HG02678 (cell line): ENCODE results near the gene KBTBD4.
"Not testable (repeated sequence)": the region's sequence is repeated elsewhere in the genome, so short reads cannot be mapped to it uniquely, and the experiment has no call there.

ENCODE experiments used
- ATAC-seq: cut with Tn5 transposase; IDR thresholded peaks from one replicate; pipeline ENCODE4 v1.9.1; 2021; ENCODE audit warnings: mild to moderate bottlenecking, moderate library complexity; ENCODE audit not compliant: unreplicated experiment

KBTBD4 gene

DNA sequence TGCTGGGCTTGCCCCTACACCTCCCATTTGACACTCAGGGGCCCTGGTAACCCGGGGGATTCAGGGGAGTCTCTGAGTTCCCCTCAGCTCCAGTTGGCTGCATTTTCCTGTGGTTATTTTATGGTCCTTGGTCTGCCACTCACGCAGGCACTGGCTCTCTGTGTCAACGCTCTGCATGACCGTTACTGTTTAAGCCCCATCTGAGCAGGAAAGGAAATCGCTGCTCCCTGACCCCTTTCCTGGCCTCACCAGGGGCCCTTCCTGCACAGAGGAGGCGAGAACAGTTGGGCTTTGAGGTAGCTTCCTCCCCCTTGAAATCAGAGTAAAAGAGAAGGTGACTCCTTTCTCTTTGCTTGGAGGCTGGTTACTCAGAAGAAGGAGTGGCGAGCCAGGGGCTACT, 13.0 kb upstream of the KBTBD4 start:
- ATAC-seq: no peak

DNA sequence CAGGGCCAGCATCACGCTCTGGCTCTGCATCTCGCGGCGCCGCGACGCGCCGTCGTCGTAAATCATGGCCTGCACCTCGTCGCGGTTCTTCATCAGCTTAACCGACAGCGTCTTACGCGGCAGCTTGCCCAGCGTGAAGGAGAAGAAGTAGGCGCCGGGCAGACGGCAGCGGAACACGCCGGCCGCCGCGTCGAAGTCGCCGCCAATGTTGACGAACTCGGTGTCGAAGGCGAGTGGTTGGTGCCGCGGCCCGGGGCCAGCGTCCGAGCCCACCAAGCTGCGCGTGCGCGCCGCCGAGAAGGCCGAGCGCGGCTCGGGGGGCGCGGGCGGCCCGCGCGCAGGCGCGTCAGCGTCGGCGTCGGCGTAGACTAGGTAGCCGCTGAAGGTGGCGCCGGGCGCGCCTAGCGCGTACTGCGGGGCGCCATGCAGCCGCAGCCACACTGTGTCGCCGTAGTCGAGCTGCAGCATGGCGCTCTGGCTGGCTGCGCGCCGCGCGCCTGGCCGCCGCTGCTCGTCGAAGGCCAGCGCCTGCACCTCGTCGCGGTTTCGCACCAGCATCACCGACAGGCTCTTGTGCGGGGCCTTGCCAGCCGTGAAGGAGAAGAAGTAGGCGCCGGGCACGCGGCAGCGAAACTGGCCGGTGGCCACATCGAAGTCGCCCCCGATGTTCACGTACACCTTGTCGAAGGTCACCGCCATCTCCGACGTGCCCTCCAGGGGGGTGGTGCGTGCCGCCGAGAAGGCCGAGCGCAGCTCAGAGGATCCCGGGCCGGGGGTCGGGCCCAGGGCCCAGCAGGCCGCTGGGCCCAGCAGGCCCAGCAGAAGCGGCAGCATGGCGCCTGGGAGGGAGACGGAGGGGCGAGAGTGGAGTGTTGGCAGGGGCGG, 11.4 kb upstream of the KBTBD4 start:
- no peak for ATAC-seq

- ATAC-seq: no peak
These were observed 10.8 kb upstream of the KBTBD4 start for GRCh38 chr11:47589584-47589976.

- ATAC-seq: no peak
These were observed 10.3 kb upstream of the KBTBD4 start for GRCh38 chr11:47589118-47589517.

GRCh38 chr11:47587723-47588326, 9.1 kb upstream of the KBTBD4 start:
- ATAC-seq: no peak

- no peak for ATAC-seq
These were observed 8.4 kb upstream of the KBTBD4 start for GRCh38 chr11:47587039-47587716.

DNA sequence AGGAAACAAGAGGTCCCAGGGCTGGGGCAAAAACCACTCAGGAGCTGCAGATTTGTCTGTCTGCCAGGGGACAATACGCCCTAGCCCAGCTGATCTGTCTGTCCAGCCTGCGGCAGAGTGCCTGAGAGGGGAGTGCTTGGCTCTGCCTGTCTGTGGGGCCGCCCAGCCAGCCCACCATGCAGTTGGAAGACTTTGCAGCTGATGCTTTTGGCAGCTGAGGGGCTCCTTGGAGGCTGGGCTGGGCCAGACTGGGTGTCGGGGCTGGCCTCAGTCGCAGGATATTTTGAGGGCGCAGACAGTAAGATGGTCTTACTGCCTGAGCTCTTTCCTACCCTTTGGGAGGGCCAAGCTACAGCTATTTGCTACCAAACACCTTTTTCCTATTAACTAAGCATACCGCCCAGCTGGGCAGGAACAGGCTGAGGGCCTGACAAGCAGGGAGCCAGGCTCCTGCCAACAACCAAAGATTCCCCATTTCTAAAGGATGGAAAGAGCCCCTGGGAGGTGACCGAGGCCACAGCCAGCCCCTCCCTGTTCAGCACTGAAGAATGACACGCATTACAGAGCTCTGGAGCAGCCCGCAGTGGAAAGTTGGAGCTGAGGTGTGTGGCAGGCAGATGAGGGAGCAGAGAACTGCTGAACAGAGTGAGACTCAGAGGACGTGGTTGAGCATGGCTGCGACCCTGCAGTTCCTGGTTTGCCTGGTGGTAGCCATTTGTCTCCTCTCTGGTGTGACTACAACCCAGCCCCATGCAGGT, 7.5 kb upstream of the KBTBD4 start, which contains the start of gene FAM180B:
FAM180B (plus strand) TSS at position 581 of the 758 bp plus-strand sequence; CDS start at position 672, 91 bp downstream.
- no peak for ATAC-seq

DNA sequence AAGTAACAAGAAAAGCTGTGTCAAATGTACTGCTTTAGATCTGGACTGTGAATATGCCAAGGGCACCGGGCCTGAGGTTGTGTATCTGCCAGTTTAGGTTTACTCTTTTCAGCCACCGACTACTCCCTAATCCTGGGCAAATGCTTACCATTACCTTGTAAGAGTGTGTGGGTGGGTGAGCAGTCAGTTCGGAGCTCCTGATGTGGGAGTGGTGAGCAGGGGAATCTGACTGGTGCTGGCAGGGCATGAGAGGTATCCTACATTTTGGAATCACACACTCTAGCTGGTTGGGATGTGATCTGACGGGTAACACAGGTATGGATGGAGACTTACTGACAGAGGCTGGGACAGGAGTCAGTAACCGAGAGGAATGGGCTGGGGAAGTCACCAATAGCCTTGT, 5.1 kb upstream of the KBTBD4 start:
- ATAC-seq: no peak

GRCh38 chr11:47577460-47578041, 1.2 kb downstream of the KBTBD4 start:
- no peak for ATAC-seq

DNA sequence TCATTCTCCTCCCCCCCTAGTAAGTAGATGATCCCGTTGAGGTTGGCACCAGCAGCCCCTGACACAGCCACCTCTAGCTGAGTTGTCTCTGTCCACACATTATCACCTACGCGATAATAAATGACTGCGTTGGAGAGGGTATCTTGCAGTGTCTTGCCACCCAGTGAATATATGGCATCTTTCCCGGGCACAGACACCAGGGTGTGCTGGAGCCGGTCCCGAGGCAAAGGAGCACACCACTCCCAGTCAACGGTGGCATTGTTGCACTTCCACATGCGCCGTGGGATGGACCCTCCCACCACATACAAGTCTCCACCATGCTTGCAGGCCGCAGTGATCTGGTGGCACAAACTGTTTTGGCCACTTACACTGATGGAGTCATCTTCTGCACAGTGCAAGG, 5.4 kb downstream of the KBTBD4 start:
- ATAC-seq: no peak

DNA sequence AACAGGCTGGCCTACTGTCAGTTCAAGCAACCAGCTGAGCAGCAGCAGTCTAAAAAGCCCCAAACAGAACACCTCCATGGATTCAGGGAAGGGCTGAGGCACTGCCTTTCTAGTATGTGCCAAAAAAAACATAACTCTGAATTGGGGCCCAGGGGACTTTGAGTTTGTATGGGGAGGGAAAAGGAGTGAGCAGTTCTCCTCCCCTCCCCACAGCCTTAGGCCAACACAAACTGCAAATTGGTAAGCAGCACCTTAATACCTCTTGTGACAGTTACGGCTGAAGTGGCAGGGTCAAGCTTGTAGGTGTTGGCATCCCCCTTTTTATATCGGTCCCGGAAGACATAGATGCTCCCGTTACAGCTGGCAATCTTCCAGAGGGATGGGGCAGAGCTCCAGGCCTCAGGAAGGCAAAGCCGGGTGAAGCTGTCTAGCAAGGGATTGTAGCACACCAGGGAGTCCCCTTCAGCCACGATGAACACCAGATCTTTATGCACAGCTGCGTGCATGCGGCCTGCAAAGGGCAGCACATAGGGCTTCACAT, 6.0 kb downstream of the KBTBD4 start:
- no peak for ATAC-seq

- no peak for ATAC-seq
These were observed 6.9 kb downstream of the KBTBD4 start for GRCh38 chr11:47571895-47572294.

DNA sequence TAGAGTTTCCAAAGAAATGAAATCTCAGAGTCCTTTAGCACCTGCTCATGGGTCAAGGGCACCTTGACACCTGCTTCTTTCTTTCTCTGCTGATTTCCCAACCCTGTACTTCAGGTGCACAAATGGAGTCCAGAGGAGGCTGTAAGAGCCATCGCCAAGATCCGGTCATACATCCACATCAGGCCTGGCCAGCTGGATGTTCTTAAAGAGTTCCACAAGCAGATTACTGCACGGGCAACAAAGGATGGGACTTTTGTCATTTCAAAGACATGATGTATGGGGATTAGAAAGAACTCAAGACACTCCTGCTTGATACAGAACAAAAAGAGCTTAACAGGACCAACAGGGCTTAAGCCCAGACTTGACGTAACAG, 7.4 kb downstream of the KBTBD4 start:
- ATAC-seq: no peak

DNA sequence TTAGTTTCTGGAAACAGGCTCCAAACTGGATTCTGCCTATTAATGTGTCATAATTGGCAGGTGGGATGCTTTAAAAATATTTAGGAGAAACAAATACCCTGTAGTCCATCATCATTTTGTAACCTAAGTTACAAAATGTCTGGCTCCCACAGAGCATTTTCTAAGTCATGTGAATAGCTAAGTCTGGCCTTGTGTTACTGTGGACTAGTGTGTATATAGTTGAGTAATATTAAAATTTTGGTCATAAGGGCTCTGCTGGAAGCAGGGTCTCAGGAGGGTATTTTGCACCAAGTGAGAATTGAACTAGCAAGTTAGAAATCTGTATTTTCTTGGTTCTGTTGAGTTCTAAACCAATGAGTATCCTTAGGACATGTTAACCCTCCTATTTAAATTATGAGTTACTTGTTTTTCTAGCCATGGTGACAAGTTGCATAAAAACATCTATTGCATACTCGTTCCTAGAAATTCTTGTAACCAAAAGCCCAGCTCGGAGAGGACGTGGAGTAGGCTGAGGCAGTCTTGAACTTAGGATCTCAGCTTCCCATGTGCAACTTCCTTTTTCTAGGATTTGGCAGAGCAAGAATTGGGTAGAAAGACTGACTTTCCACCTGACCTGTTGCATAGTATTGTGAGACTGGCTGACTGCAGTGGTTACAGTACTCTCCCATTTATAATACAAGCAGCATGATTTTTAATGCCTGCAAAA, 8.0 kb downstream of the KBTBD4 start:
- ATAC-seq: no peak

GRCh38 chr11:47569646-47570045, 9.1 kb downstream of the KBTBD4 start:
- ATAC-seq: no peak

DNA sequence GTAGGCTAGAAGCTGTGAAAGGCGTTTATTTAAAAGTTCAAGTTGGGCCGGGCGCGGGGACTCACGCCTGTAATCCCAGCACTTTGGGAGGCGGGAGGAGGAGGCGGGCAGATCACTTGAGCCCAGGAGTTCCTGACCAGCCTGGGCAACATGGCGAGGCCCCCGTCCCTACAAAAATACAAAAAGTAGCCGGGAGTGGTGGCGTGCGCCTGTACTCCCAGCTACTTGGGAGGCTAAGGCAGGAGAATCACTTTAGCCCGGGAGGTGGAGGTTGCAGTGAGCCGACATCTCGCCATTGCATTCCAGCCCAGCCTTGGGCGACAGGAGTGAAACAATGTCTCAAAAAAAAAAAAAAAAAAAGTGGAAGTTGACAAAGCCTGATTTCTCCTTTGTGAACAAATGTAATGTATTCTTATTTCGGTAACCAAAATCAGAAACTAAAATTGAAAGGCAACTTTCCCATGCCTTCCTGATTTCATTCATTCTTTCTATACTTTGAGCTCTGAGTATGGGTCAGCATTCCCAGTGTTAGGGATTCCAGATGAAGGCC, 12.5 kb downstream of the KBTBD4 start:
- no peak for ATAC-seq

- ATAC-seq: peak; percentile 91
These were observed 13.2 kb downstream of the KBTBD4 start, which contains the start of gene PTPMT1 for GRCh38 chr11:47565340-47566148. TSS of gene PTPMT1 (plus strand) at chr11:47565599. CDS start at chr11:47565623, 24 bp downstream.

- ATAC-seq: peak; percentile 11
These were observed 13.8 kb downstream of the KBTBD4 start for GRCh38 chr11:47564933-47565339.

GRCh38 chr11:47564366-47564765, 14.4 kb downstream of the KBTBD4 start:
- ATAC-seq: not testable (repeated sequence)
